DMS79 treated with DMSO at 0.1 percent for 48 hours (cell line): Measurements from ENCODE around the gene DYNC1I2.

Experiments
- DNase-seq: peaks from one replicate; lab custom pipeline; 2025; lab: John Stamatoyannopoulos, UW

Gene DYNC1I2

GRCh38 chr2:171687287-171688128 lies at the start of gene DYNC1I2:
TSS of gene DYNC1I2 (plus strand) at chr2:171687469. CDS start at chr2:171690156, 2,687 bp downstream.
- peak; percentile 97 for DNase-seq

GRCh38 chr2:171651667-171652415 lies 35.4 kb upstream of the DYNC1I2 start:
- no peak for DNase-seq

GRCh38 chr2:171652416-171652785 lies 34.9 kb upstream of the DYNC1I2 start:
- no peak for DNase-seq

GRCh38 chr2:171655586-171655985 lies 31.7 kb upstream of the DYNC1I2 start:
- no peak for DNase-seq

- DNase-seq: no peak
These were observed 20.2 kb upstream of the DYNC1I2 start for GRCh38 chr2:171667041-171667440.

- no peak for DNase-seq
These were observed 19.1 kb upstream of the DYNC1I2 start for GRCh38 chr2:171668183-171668582.

- no peak for DNase-seq
These were observed 18.1 kb upstream of the DYNC1I2 start for GRCh38 chr2:171669121-171669520.

GRCh38 chr2:171670655-171671054 lies 16.6 kb upstream of the DYNC1I2 start:
- DNase-seq: no peak

GRCh38 chr2:171671867-171672266 lies 15.4 kb upstream of the DYNC1I2 start:
- no peak for DNase-seq

- no peak for DNase-seq
These were observed 13.4 kb upstream of the DYNC1I2 start for GRCh38 chr2:171673905-171674304.

GRCh38 chr2:171675810-171676345 lies 11.4 kb upstream of the DYNC1I2 start:
- DNase-seq: no peak

GRCh38 chr2:171678619-171679018 lies 8.7 kb upstream of the DYNC1I2 start:
- no peak for DNase-seq

GRCh38 chr2:171688129-171688465 lies 828 bp downstream of the DYNC1I2 start:
- DNase-seq: peak; percentile 27

- DNase-seq: no peak
These were observed 5.1 kb downstream of the DYNC1I2 start for GRCh38 chr2:171692331-171692730.

- no peak for DNase-seq
These were observed 15.7 kb downstream of the DYNC1I2 start for GRCh38 chr2:171702781-171703556.

- no peak for DNase-seq
These were observed 16.5 kb downstream of the DYNC1I2 start for GRCh38 chr2:171703574-171704347.

GRCh38 chr2:171706152-171706803 lies 19.0 kb downstream of the DYNC1I2 start:
- peak; percentile 7 for DNase-seq

- DNase-seq: no peak
These were observed 20.5 kb downstream of the DYNC1I2 start for GRCh38 chr2:171707752-171708151.

GRCh38 chr2:171709011-171709685 lies 21.9 kb downstream of the DYNC1I2 start:
- no peak for DNase-seq

GRCh38 chr2:171711351-171711750 lies 24.1 kb downstream of the DYNC1I2 start:
- no peak for DNase-seq
